ENCODE data around the gene HIVEP3. TPM values are rescaled to one million over a fixed set of nuclear protein-coding genes. Genes with fewer than 3 reads are reported as not detected.
A peak's percentile ranks its signal among the peaks of the same experiment; 100 is the strongest.

HIVEP3 gene
- total RNA-seq, 1 donor from 2014 or later: 2.0 TPM

DNA sequence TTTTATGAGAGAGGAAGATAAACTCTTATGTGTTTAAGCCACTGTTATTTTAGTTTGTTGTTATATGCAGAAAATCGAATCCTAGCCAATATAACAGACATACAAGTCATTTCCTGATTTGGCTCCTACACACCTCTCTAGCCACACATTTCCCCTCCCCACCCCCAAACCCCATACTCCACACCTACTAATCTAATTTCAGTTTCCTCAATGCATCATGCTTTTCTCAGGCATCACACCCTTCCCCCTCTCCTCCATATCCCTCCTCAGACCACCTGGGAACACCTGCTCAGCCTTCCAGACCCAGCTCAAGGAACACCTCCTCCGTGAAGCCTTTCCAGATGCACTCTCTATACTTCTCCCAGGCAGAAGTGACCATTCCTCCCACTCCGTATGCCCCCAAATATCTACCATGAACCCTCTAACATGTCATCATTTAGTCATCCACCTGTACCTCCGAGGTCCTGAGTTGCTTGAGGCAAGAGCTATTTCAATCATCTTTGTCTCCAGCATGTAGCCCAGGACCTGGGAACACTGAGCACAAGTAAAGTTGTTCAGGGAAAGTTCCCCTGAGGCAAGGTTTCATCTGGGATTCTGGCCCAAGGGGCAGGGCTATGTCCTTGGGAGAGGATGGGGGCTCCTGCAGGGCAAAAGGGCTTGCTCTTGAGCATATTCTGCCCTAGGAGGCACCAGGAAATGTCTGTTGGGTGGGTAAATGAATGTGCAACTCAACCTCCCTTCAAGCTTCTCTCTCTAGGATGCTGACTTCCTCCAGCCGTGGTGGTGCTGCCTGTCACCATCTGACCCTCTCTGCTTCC, 126.8 kb downstream of the HIVEP3 start:
- DNase-seq (ENCODE audit: low read depth): no peak

DNA sequence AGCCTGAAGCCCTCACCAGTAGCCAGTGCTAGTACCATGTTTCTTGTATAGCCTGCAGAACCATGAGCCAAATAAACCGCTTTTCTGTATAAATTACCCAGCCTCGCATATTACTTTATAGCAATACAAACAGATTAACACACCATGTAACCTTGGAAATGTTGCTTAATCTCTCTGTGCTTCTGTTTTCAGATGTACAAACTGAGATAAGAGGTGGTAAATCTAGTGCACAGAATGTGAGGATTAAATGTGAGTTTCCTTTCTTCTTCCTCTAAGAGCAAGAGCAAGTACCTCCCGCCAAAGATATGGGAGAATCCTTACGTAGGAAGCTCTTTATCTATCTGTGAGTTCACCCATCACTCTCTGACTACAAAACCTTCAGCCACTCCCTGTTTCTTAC, 128.4 kb downstream of the HIVEP3 start:
- no peak for DNase-seq (ENCODE audit: low read depth)

DNA sequence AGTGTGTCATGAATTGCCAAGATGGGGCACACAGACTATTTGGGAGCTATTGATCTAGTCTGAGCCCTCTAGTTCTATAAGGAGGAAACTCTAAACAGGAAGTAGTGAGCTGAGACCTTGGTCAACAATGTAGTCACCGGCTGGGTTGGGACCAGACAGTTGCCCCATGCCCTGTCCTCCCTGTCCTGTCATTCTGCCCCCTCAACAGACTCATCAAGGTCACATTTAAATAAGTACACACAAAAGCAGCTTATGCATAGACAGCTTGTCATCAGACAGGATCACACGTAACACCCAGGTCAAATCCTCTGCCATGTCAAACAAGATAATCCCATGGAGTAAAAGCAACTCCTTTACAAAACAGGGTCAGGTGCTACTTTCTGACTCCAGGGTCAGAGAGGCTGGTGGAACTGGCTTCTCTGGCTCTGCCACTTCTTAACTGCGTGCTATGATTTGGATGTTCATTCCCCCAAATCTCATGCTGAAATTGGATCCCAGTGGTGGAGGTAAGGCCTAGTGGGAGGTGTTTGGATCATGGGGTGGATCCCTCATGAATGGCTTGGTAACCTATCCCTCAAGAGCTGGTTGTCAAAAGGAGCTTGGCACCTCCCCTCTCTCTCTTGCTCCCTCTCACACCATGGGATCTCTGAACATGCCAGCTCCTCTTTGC, 128.9 kb downstream of the HIVEP3 start:
- no peak for DNase-seq (ENCODE audit: low read depth)

DNA sequence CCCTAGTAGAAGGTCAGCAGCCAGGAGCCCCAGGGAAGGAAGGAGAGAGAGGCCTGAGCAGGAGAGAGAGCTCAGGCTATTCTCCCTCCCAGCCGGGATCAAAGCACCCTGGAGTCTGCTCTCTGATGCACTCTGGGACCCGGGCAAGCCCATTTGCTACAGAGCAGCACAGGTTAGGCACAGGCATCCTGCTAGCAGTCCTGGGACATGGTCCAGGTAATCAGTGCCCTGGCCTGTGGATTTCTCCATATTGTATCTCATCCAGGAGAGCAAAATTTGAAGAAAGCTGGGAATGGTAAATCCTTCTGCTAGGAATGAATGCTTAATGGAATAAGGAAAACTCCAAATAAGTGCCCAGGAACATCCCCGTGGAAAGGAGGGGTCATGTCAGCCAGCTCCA, 130.3 kb downstream of the HIVEP3 start:
- no peak for DNase-seq (ENCODE audit: low read depth)

DNA sequence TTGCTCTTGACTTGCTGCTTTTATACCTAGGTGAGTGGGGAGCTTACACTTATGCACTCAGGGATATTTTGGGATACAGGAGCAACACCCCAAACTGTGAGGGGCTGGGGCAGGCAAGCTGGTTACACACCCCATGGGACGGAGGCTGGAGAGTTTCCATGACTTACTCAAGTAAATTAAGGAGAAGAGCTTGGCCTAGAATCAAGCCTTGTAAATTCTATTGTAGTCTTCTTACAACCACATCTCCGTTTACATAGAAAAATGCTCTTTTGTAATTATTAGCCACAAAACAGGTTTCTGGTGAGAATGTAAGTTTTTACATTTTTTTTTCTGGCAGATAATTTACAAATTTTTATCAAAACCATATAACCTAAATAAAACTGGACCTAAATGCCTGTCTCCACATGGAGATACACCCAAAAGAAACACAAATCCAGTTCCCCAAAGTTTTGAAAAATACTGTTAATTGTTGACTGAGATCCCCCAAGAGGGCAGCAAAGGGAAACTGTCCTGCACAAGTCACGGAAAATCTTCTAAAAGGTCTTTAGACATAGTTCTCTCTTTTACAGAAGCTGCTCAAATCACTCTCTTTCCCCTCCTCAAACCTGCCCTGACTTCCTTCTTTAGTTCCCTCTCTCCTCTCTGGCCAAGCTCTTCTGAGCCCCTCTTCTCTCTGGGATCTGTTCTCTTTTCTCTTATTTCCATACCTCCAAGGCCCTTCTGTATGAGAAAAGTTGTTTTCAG, 134.0 kb downstream of the HIVEP3 start:
- DNase-seq (ENCODE audit: low read depth): no peak

DNA sequence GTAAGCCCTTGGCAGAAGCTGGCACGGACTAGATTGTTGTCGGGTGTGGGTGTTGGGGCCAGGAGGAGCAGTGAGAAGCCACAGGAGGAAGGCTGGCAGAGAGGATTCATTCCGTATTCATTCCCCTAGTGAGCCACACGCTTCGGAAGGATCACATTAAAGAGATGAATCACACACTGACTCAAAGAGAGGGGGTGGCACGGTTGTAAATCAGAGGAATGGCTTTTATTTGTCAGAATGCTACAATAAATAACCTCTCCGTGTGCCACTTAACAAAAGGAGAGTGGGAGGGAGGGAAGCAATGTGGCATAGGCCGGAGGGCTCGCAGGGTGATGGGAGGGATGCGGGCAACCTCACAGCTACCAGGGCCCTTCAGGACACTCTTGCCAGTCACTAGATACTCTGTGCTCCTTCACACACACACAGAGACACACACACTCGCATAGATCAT, 135.5 kb downstream of the HIVEP3 start:
- peak; percentile 91 for DNase-seq (ENCODE audit: low read depth)

DNA sequence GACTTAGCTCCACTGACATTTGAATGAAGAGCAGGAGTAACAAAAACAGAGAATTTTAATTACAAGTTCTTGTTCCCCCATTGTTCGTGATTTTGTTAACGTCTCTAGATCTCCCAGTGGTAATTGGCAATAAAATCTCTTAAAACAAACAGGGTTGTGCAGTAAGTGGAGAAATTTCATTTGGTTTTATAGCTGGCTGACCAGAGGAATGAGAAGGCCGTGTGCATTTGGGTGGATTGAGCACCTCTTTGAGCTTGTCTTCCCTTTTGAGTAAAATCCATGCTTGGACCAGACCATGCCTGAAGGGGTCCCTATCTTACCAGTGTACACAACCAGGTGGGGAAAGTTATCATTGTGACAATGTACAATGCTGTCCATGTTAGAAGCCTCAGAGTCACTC, 137.8 kb downstream of the HIVEP3 start:
- DNase-seq (ENCODE audit: low read depth): no peak

DNA sequence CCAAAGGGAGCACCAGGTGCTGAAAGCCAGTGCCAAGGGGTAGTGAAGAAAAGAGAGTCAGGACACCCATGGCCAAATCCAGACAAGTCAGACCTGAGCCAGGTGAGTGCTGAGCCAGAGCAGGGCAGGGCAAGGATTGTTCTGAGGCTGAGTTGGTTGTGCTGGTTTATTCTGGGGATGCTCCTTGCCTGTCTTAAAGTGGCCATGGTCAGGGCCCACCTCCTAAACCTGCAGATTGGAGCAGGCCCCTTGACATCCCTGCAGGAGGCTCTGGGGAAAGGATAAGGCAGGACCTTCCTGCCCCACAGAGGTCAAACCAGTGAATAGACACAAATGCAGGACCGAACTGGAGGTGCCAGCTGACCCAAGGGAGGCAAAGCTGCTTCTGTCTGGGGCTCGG, 138.4 kb downstream of the HIVEP3 start:
- DNase-seq (ENCODE audit: low read depth): no peak

DNA sequence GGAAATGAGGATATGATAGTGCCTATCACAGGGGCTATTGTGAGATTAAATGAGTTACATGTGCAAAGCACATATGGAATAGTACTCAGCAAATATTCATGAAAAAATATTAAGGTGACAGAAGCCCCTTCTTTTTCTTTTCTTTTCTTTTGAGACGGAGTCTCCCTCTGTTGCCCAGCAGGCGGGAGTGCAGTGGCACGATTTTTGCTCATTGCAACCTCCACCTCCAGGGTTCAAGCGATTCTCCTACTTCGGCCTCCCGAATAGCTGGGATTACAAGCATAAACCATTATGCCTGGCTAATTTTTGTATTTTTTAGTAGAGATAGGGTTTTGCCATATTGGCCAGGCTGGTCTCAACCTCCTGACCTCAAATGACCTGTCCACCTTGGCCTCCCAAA, 139.4 kb downstream of the HIVEP3 start:
- DNase-seq (ENCODE audit: low read depth): no peak

DNA sequence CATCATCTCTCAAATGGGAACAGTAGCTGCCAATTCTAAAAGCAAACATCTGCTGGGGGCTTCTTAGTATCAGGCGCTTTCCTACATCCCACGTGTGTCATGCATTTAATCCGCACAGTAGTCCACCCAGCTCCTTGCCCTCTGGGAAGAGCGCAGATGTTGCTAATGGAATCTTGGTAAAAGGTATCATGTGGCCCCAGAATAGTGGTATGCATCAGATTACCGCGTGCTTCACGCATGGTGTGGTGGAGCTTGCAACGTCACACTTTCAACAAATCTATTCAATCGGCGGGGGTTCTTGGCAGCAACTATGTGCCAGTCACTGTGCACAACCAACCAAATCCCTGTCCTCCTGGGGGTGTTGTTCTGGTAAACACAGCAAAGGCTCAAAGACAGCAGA, 141.0 kb downstream of the HIVEP3 start:
- DNase-seq (ENCODE audit: low read depth): no peak

DNA sequence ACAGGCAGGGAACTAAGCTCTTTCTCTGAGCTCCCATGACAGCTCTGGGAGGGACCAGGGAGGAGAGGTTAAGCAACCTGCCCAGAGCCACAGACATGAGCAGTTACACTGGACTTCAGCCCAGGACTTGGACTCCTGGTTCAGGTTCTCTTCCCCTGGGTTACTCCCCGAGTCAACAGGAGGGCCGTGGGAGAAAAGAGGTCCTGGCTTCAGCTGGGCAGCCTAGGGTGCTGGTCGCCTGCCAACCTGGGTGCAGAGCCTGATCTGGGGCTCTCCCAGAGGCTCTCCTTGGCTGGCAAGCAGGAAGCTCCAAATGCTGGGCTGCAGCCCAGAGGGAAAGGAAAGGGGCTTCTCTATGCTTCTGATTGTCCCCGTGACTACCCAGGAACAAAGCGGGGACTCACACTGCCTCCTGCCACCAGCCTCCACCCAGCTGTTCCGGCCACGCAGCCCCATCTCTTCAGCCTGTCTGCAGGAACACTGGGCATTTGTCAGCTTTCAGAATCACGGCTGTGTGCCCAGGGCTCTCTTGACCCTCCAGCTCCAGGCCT, 141.8 kb downstream of the HIVEP3 start:
- DNase-seq (ENCODE audit: low read depth): peak; percentile 34

DNA sequence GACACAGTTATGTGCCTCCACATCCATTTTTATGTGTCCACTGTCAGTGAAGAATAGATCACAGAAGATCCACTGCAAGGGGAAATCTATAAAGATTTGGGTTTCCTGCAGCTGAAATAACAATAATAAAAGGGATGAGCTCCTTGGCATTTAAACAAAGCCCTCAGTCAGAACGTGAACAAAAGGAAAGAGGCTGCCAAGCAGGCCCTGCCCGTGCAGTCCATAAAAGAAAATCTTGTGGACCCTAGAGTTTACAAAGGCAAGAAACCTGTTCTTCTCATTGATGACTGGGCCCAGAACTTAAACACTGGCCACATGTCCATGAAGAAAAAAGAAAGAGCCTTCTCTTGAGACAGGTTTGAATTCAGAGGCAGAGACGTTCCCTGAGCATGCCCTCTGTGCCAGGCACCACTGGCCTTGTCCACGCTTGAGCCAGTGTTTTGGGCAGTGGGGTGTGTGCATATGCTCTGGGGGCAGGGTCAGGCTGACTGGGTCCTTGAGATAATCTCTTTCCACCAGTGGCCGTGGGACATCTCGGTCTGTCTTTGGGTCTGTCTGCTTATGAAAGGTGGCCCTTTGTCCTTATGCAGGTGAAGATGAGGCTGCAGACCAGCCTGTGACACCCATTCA, 142.7 kb downstream of the HIVEP3 start:
- no peak for DNase-seq (ENCODE audit: low read depth)

DNA sequence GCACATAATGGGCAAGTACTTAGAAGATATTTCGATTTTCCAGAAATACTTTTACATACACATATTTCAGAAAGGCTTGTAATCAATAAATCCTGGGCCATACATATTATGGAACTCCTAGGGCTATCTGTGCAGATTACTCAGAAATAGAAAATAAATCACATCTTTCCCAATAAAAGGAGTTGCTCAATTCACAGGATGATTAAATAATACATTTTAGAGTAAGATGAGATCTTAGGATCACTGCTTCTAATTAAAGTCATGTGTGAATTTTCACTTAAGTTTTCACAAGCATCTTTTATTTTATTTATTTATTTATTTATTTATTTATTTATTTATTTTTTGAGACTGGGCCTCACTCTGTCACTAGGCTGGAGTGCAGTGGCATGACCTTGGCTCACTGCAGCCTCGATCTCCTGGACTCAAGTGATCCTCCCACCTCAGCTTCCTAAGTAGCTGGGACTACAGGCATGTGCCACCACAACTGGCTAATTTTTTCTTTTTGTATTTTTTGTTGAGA, 144.2 kb downstream of the HIVEP3 start:
- DNase-seq (ENCODE audit: low read depth): no peak

DNA sequence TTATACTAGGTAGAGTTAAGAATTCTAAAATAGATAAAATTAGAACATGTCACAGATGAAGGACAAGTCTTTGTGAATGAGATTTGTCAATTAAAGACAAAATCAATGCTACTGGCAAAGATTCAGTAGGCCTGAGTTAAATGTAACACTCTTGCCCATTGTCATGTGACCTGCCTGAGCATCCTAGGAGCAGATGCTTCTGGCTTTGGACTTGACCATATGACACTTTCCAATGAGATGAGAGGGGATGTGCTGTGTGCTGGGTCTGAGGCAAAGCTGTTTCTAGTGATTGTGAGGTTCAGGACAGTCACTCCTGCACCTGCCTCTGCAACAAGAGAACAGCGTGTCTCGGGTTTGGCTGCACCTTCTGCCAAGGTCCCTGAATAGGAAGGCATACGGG, 144.9 kb downstream of the HIVEP3 start:
- DNase-seq (ENCODE audit: low read depth): no peak

DNA sequence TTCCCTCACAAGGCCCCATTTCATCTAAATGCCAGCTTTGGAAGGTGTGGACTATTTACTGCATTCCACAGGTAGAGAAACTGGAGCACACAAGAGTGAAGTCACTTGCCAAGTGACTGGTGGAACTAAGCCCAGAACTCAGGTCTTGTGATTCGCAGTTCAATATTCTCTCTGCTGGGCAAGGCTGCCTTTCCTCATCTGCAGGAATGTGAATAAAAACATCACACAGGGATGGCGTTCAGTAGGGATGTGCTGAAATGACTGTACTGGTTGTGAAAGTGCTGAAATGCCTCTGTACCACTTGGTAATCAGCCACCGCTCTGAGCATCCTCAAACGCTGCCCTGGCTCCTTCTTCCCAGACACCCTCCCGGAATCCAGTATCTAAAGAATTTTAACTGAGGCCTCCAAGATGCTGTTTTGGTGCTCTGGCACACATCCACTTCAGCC, 145.6 kb downstream of the HIVEP3 start:
- DNase-seq (ENCODE audit: low read depth): no peak

DNA sequence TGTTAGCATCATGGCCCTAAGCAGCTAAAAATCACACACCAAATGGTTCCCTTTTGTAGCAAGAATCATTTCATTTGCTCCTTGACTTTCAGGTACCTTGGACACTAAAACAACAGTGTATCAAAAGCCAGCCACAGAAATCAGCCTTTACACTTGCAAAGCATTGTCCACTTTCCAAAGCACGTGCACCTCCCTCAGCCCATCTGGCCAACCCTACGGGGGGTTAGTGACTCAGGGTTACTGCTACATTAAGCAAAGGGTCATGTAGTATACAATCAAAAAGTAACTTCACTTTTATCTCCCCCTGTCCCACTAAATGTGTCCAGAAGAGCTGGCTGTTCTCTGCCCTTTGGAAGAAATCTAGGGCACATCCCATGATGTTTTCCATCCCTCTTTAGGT, 149.7 kb downstream of the HIVEP3 start:
- DNase-seq (ENCODE audit: low read depth): no peak

DNA sequence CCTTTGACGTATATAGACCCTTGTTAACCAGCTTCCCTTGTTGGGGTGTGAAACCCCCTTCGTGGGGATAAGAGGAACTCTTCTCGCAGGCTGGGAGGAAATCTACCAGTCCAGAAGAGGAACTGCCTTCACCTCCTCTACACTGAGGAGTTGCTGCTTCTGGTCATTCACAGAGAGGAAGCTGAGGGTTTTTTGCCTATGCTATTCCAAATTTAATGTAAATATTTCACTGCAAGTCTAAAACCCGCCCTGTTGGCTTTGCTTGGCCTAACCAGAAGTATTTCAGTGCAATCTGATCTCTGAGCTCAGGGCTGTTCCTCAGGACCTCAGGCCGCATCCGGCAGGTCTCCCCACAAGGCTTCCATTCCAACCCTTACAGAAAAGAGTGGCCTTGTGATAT, 150.1 kb downstream of the HIVEP3 start:
- no peak for DNase-seq (ENCODE audit: low read depth)

DNA sequence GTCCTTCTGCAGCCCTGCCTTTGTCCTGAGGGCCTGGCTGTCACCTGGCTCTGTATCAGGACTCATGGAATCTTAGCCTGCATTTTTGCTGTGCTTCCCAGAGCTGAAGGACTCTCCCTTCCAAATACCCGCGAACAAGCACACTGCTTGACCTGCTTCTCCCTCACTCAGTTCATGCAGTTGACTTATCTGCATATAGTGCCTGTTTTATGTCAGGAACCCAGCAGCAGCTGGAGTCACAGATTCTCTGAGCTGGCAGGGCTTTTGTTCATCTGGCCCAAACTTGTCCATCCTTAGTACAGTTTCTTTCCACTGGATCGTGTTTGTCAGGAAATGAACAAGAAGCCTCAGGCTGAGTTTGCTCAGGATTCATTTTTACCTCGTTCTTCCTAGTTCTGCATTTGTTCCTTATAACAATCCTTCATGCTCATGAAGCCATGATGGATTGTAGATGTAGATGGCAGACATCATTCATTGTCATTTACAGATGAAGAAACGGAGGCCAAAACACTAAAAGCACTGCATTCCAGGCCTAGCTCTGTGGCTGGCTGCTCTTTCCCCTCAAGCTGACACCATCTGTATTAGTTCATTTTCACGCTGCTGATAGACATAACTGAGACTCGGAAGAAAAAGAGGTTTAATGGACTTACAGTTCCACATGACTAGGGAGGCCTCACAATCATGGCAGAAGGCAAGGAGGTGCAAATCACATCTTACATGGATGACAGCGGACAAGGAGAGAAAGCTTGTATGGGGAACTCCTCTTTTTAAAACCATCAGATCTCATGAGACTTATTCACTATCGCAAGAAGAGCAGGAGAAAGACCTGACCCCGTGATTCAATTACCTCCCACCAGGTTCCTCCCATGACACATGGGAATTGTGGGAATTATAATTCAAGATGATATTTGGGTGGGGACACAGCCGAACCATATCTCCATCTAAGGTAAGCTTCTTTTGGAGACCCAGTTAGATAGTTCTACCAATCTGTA, 150.9 kb downstream of the HIVEP3 start:
- DNase-seq (ENCODE audit: low read depth): no peak

DNA sequence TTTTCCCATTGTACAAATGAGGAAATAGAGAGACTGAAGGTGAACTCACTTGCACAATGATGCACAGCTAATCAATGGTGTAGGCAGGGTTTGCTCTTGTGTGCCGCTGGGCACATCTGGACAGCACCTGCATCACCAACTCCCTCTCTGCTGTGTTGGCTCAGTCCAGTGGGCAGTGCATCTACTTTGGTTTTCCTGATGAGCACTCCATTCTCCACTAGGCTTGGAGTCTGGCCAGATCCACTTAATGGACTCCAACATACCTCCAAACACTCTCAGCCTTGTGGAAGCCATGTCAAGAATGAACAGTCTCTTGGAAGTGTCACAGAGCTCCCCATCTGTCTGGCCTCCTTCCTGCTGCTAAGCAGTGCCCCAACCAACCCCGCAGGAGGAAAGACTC, 152.2 kb downstream of the HIVEP3 start:
- no peak for DNase-seq (ENCODE audit: low read depth)

DNA sequence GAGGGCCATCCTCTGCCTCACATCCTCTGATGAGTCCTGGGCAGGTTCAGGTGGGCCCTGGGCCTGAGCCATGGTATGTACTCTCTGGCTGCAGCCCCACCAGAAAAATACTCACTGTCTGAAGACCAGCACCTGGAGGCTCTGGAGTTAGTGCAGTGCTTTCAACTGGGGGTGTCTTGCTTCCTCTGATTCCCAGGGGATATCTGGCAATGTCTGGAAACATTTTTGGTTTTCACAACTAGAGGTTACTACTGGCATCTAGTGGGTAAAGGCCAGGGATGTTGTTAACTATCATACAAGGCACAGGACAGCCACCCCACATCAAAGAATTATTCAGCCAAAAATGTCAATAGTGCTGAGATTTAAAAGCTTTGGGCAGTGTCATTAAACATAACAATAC, 152.7 kb downstream of the HIVEP3 start:
- no peak for DNase-seq (ENCODE audit: low read depth)

Measured in myocyte (in vitro differentiated cells).